ENCODE measurements around the gene GPR137. TPM values are rescaled to one million over a fixed set of nuclear protein-coding genes. Genes with fewer than 3 reads are reported as not detected.

Gene GPR137
- total RNA-seq, 1 experiment from 2014 or later = 51.8 TPM

GRCh38 chr11:64254326-64254725, 31.3 kb upstream of the GPR137 start (continued):
- TF ChIP-seq CDX4 (CRISPR knock-in tag; IDR thresholded peaks at IDR 0.05; ENCODE audit: borderline replicate concordance) = no peak
- no peak for TF ChIP-seq MXD4 (CRISPR knock-in tag; IDR thresholded peaks at IDR 0.05; ENCODE audit: borderline replicate concordance)
- TF ChIP-seq EMX1 (CRISPR knock-in tag; IDR thresholded peaks at IDR 0.05) = no peak
- TF ChIP-seq ELF4 (CRISPR knock-in tag; IDR thresholded peaks at IDR 0.05; ENCODE audit: low read depth) = no peak
- TF ChIP-seq ZNF121 (CRISPR knock-in tag; IDR thresholded peaks at IDR 0.05) = no peak
- no peak for TF ChIP-seq ATF1 (CRISPR knock-in tag; IDR thresholded peaks at IDR 0.05)
- no peak for TF ChIP-seq ZBTB21 (CRISPR knock-in tag; IDR thresholded peaks at IDR 0.05; ENCODE audit: borderline replicate concordance)
- no peak for TF ChIP-seq STAT6 (CRISPR knock-in tag; conservative IDR thresholded peaks at IDR 0.05; ENCODE audit: low read depth)
- TF ChIP-seq ZNF512 (CRISPR knock-in tag; IDR thresholded peaks at IDR 0.05; ENCODE audit: borderline replicate concordance) = no peak
- no peak for TF ChIP-seq NR2C2 (CRISPR knock-in tag; IDR thresholded peaks at IDR 0.05)
- no peak for TF ChIP-seq FOXP4 (CRISPR knock-in tag; IDR thresholded peaks at IDR 0.05)

GRCh38 chr11:64255135-64256128, 30.2 kb upstream of the GPR137 start:
- Mint-ChIP-seq H3K36me3 (peaks cover 21% of the 10 kb centered on the region), H3K4me3 (no peak overlapping the region), H3K27me3 (ENCODE audit: low read depth) (no peaks in the 10 kb centered on the region), H3K27ac (no peak overlapping the region), H3K4me1 (peaks cover 16% of the 10 kb centered on the region), H3K9me3 (no peaks in the 10 kb centered on the region)
- ATAC-seq = no peak
- ChIA-PET POLR2A (interaction anchor here (1.7 kb wide), 1 partner anchor 14 kb away, joined by 5 read pairs; no protein-coding TSS in a partner anchor), CTCF (interaction anchor here (1.4 kb wide), 2 partner anchors 45 to 51 kb away, joined by 3 to 6 read pairs; no protein-coding TSS in a partner anchor)
- DNase-seq (ENCODE audit: low spot score) = no peak
- TF ChIP-seq ZBTB43 (CRISPR knock-in tag; IDR thresholded peaks at IDR 0.05) (no peak), SOX15 (CRISPR knock-in tag; IDR thresholded peaks at IDR 0.05) (no peak), ELF4 (CRISPR knock-in tag; IDR thresholded peaks at IDR 0.05; ENCODE audit: low read depth) (no peak), USF2 (CRISPR knock-in tag; IDR thresholded peaks at IDR 0.05) (no peak), TEAD1 (CRISPR knock-in tag; IDR thresholded peaks at IDR 0.05) (no peak), ESRRA (CRISPR knock-in tag; IDR thresholded peaks at IDR 0.05; ENCODE audit: borderline replicate concordance) (no peak), ZNF232 (CRISPR knock-in tag; IDR thresholded peaks at IDR 0.05) (no peak), ARID4B (CRISPR knock-in tag; IDR thresholded peaks at IDR 0.05; ENCODE audit: borderline replicate concordance) (no peak), ZNF423 (CRISPR knock-in tag; IDR thresholded peaks at IDR 0.05) (no peak), HMGA2 (CRISPR knock-in tag; IDR thresholded peaks at IDR 0.05) (no peak), ZNF138 (CRISPR knock-in tag; conservative IDR thresholded peaks at IDR 0.05) (no peak), GTF2I (CRISPR knock-in tag; conservative IDR thresholded peaks at IDR 0.05) (no peak)
